SK-N-SH treated with all-trans-retinoic acid at 6 μM for 48 hours (cell line): Measurements from ENCODE around the gene NAP1L4.

Experiments used
- ATAC-seq: fragments of 200-7000 bp; cut with Tn5 transposase; 3 replicates; pipeline ENCODE4 v1.9.1; 2020; ENCODE audit warnings: mild to moderate bottlenecking, moderate library complexity
- ARNTL ChIP-seq: fragments of 450-650 bp; formaldehyde crosslinking; IDR thresholded peaks from 2 replicates; pipeline ENCODE4 v1.5.0; 2020; ENCODE audit warnings: low read depth, mild to moderate bottlenecking, moderate library complexity, borderline replicate concordance
- BACH2 ChIP-seq: fragments of 250-450 bp; sonication (Bioruptor Pico); IDR thresholded peaks from 2 replicates; pipeline ENCODE4 v1.9.0; 2021; ENCODE audit warnings: mild to moderate bottlenecking, borderline replicate concordance
- CREB5 ChIP-seq: fragments of 250-450 bp; sonication (Bioruptor Pico); IDR thresholded peaks from 2 replicates; pipeline ENCODE4 v1.5.1; 2020; ENCODE audit warnings: low read depth, mild to moderate bottlenecking, moderate library complexity
- CSDC2 ChIP-seq: fragments of 250-450 bp; sonication (Bioruptor Pico); IDR thresholded peaks from 2 replicates; pipeline ENCODE4 v1.5.0; 2020; ENCODE audit warnings: mild to moderate bottlenecking, moderate library complexity
- ESRRG ChIP-seq: fragments of 250-450 bp; sonication (Bioruptor Pico); IDR thresholded peaks from 2 replicates; pipeline ENCODE4 v1.6.1; 2021; ENCODE audit warnings: mild to moderate bottlenecking
- GLIS3 ChIP-seq: fragments of 250-450 bp; sonication (Bioruptor Pico); IDR thresholded peaks from 2 replicates; pipeline ENCODE4 v1.5.0; 2020; ENCODE audit warnings: mild to moderate bottlenecking, moderate library complexity
- OSR1 ChIP-seq: fragments of 250-450 bp; sonication (Bioruptor Pico); IDR thresholded peaks from 2 replicates; pipeline ENCODE4 v1.8.0; 2022; ENCODE audit warnings: moderate library complexity, mild to moderate bottlenecking, inconsistent platforms
- PATZ1 ChIP-seq: fragments of 250-450 bp; sonication (Bioruptor Pico); IDR thresholded peaks from 2 replicates; pipeline ENCODE4 v1.8.0; 2020; ENCODE audit warnings: mild to moderate bottlenecking, moderate library complexity, borderline replicate concordance
- POU6F1 ChIP-seq: fragments of 250-450 bp; sonication (Bioruptor Pico); IDR thresholded peaks from 2 replicates; pipeline ENCODE4 v1.8.0; 2021; ENCODE audit warnings: low read depth, mild to moderate bottlenecking, moderate library complexity, borderline replicate concordance
- PPARA ChIP-seq: fragments of 250-450 bp; sonication (Bioruptor Pico); IDR thresholded peaks from 2 replicates; pipeline ENCODE4 v1.5.0; 2020; ENCODE audit warnings: mild to moderate bottlenecking, borderline replicate concordance
- RARB ChIP-seq: fragments of 250-450 bp; sonication (Bioruptor Pico); IDR thresholded peaks from 2 replicates; pipeline ENCODE4 v1.8.0; 2021; ENCODE audit warnings: mild to moderate bottlenecking, moderate library complexity
- SNAI2 ChIP-seq: fragments of 250-450 bp; sonication (Bioruptor Pico); IDR thresholded peaks from 2 replicates; pipeline ENCODE4 v1.5.0; 2020; ENCODE audit warnings: mild to moderate bottlenecking, moderate library complexity
- TCF4 ChIP-seq: fragments of 250-450 bp; sonication (Bioruptor Pico); IDR thresholded peaks from 2 replicates; pipeline ENCODE4 v1.8.0; 2021; ENCODE audit warnings: mild to moderate bottlenecking, moderate library complexity, borderline replicate concordance
- TSHZ2 ChIP-seq: fragments of 250-450 bp; sonication (Bioruptor Pico); IDR thresholded peaks from 2 replicates; pipeline ENCODE4 v1.5.0; 2020; ENCODE audit warnings: mild to moderate bottlenecking, moderate library complexity
- ZC3H10 ChIP-seq: fragments of 250-450 bp; sonication (Bioruptor Pico); IDR thresholded peaks from 2 replicates; pipeline ENCODE4 v1.5.1; 2021; ENCODE audit warnings: mild to moderate bottlenecking, moderate library complexity
- ZFP3 ChIP-seq: fragments of 250-450 bp; sonication (Bioruptor Pico); IDR thresholded peaks from 2 replicates; pipeline ENCODE4 v1.5.0; 2020; ENCODE audit warnings: mild to moderate bottlenecking, moderate library complexity
- ZFP30 ChIP-seq: fragments of 450-650 bp; formaldehyde crosslinking; IDR thresholded peaks from 2 replicates; pipeline ENCODE4 v1.5.0; 2022; ENCODE audit warnings: mild to moderate bottlenecking, moderate library complexity
- ZNF565 ChIP-seq: fragments of 450-650 bp; formaldehyde crosslinking; conservative IDR thresholded peaks from 2 replicates; pipeline ENCODE4 v1.5.0; 2020; ENCODE audit warnings: low read depth, mild to moderate bottlenecking, moderate library complexity
- ZNF70 ChIP-seq: fragments of 450-650 bp; formaldehyde crosslinking; IDR thresholded peaks from 2 replicates; pipeline ENCODE4 v1.5.0; 2020; ENCODE audit warnings: mild to moderate bottlenecking, moderate library complexity
- ZNF8 ChIP-seq: fragments of 450-650 bp; formaldehyde crosslinking; IDR thresholded peaks from 2 replicates; pipeline ENCODE4 v1.5.0; 2020; ENCODE audit warnings: mild to moderate bottlenecking, moderate library complexity

The NAP1L4 gene

GRCh38 chr11:2960139-2960538 is 32.0 kb downstream of the NAP1L4 start (continued):
- TF ChIP-seq TSHZ2 (CRISPR knock-in tag) (no peak), CREB5 (CRISPR knock-in tag) (no peak), CSDC2 (CRISPR knock-in tag) (no peak), BACH2 (no peak), POU6F1 (CRISPR knock-in tag) (no peak), ZNF70 (no peak), GLIS3 (CRISPR knock-in tag) (no peak), ARNTL (CRISPR knock-in tag) (no peak), ZFP30 (CRISPR knock-in tag) (no peak), ZNF8 (CRISPR knock-in tag) (no peak), OSR1 (CRISPR knock-in tag) (no peak)

- no peak for ATAC-seq
- TF ChIP-seq ZFP3 (CRISPR knock-in tag) (no peak), ESRRG (CRISPR knock-in tag) (no peak), ZNF70 (no peak), TCF4 (CRISPR knock-in tag) (no peak), OSR1 (CRISPR knock-in tag) (no peak), PPARA (CRISPR knock-in tag) (no peak), ZNF8 (CRISPR knock-in tag) (no peak), SNAI2 (CRISPR knock-in tag) (no peak)
Measured at GRCh38 chr11:2958251-2958650, 33.9 kb downstream of the NAP1L4 start.

GRCh38 chr11:2955906-2956476 is 36.1 kb downstream of the NAP1L4 start:
- ATAC-seq, result no peak
- TF ChIP-seq CREB5 (CRISPR knock-in tag) (no peak), RARB (CRISPR knock-in tag) (no peak), TSHZ2 (CRISPR knock-in tag) (no peak), ZNF565 (CRISPR knock-in tag) (no peak), OSR1 (CRISPR knock-in tag) (no peak), ZNF70 (no peak), ARNTL (CRISPR knock-in tag) (no peak), GLIS3 (CRISPR knock-in tag) (no peak), ZC3H10 (CRISPR knock-in tag) (no peak), ZNF8 (CRISPR knock-in tag) (no peak), PATZ1 (CRISPR knock-in tag) (no peak), ZFP3 (CRISPR knock-in tag) (no peak), SNAI2 (CRISPR knock-in tag) (no peak)
